Neuronal stem cell (in vitro differentiated cells): ENCODE measurements around the gene R3HCC1L.
"Not testable (repeated sequence)": the region's sequence is repeated elsewhere in the genome, so short reads cannot be mapped to it uniquely, and the experiment has no call there.

Source experiments
- DNase-seq: peaks from one replicate; pipeline ENCODE4 v3.0.0-alpha.2; 2013; ENCODE audit warnings: low spot score
- H2AFZ ChIP-seq: one replicate; pipeline ENCODE4 v1.6.1; 2013; ENCODE audit warnings: mild to moderate bottlenecking, low read length, inconsistent platforms
- H2AK5ac ChIP-seq: 2 replicates; pipeline ENCODE4 v1.6.1; 2013; ENCODE audit warnings: low read depth, mild to moderate bottlenecking, inconsistent platforms, low read length, moderate library complexity, mixed read lengths
- H2BK120ac ChIP-seq: 2 replicates; pipeline ENCODE4 v1.6.1; 2013; ENCODE audit warnings: low read depth, mild to moderate bottlenecking, inconsistent platforms, low read length, moderate library complexity, mixed read lengths
- H2BK12ac ChIP-seq: one replicate; pipeline ENCODE4 v1.6.1; 2013; ENCODE audit warnings: low read length, inconsistent platforms
- H2BK15ac ChIP-seq: 2 replicates; pipeline ENCODE4 v1.6.1; 2013; ENCODE audit warnings: mild to moderate bottlenecking, low read length, inconsistent platforms, mixed read lengths
- H2BK5ac ChIP-seq: one replicate; pipeline ENCODE4 v1.6.1; 2013; ENCODE audit warnings: inconsistent platforms, mild to moderate bottlenecking, low read length, moderate library complexity
- H3K14ac ChIP-seq: one replicate; pipeline ENCODE4 v1.6.1; 2013; ENCODE audit warnings: low read length, inconsistent platforms
- H3K18ac ChIP-seq: 2 replicates; pipeline ENCODE4 v1.6.1; 2013; ENCODE audit warnings: low read length, inconsistent platforms
- H3K23ac ChIP-seq: 2 replicates; pipeline ENCODE4 v1.6.1; 2013; ENCODE audit warnings: low read depth, mild to moderate bottlenecking, mixed read lengths, low read length, inconsistent platforms; ENCODE audit not compliant: poor library complexity
- H3K27ac ChIP-seq: replicated peaks from 3 replicates; pipeline ENCODE4 v1.5.1; 2013; ENCODE audit warnings: low read length, inconsistent platforms
- H3K27me3 ChIP-seq, 3 experiments: 2 replicates each; pipeline ENCODE4 v1.6.1; 2013; ENCODE audit warnings: low read length in 3 of 3, mild to moderate bottlenecking in 2 of 3, inconsistent platforms in 1 of 3, low read depth in 1 of 3, mixed read lengths in 1 of 3, moderate library complexity in 1 of 3; ENCODE audit not compliant: control insufficient read depth in 3 of 3, insufficient read depth in 3 of 3
- H3K36me3 ChIP-seq, 2 donors: replicated peaks in 1 of 2; 2 replicates each; pipeline ENCODE4 v1.6.1; 2013; ENCODE audit warnings: low read length in 2 of 2; ENCODE audit not compliant: control insufficient read depth in 2 of 2, insufficient read depth in 2 of 2
- H3K4ac ChIP-seq: 2 replicates; pipeline ENCODE4 v1.6.1; 2013; ENCODE audit warnings: inconsistent platforms, mild to moderate bottlenecking, low read length, moderate library complexity
- H3K4me1 ChIP-seq, 2 donors: 1 replicate in 1 of 2; 2 replicates in 1 of 2; pipeline ENCODE4 v1.6.1; 2013; ENCODE audit warnings: low read length in 2 of 2, low read depth in 1 of 2; ENCODE audit not compliant: control insufficient read depth in 2 of 2, insufficient read depth in 1 of 2
- H3K4me2 ChIP-seq: one replicate; pipeline ENCODE4 v1.6.1; 2013; ENCODE audit warnings: mild to moderate bottlenecking, low read length, inconsistent platforms; ENCODE audit not compliant: insufficient read depth, poor library complexity, severe bottlenecking
- H3K4me3 ChIP-seq, 2 donors: 2 replicates each; pipeline ENCODE4 v1.5.1; 2013; ENCODE audit warnings: low read length in 2 of 2, mild to moderate bottlenecking in 2 of 2, inconsistent platforms in 1 of 2, moderate library complexity in 1 of 2
- H3K79me1 ChIP-seq: one replicate; pipeline ENCODE4 v1.6.1; 2013; ENCODE audit warnings: low read depth, mild to moderate bottlenecking, inconsistent platforms, low read length, moderate library complexity
- H3K9ac ChIP-seq: one replicate; pipeline ENCODE4 v1.6.1; 2013; ENCODE audit warnings: mild to moderate bottlenecking, low read depth, low read length, inconsistent platforms; ENCODE audit not compliant: poor library complexity
- H3K9me3 ChIP-seq, 2 donors: replicated peaks in 1 of 2; 2 replicates each; pipeline versions ENCODE3 to v1.6.1; 2013; ENCODE audit warnings: low read length in 2 of 2, mild to moderate bottlenecking in 2 of 2, inconsistent platforms in 1 of 2, low read depth in 1 of 2, mixed read lengths in 1 of 2, moderate library complexity in 1 of 2; ENCODE audit not compliant: control insufficient read depth in 2 of 2, insufficient read depth in 1 of 2
- H4K8ac ChIP-seq: one replicate; pipeline ENCODE4 v1.6.1; 2013; ENCODE audit warnings: low read depth, mild to moderate bottlenecking, inconsistent platforms, low read length, moderate library complexity
- H4K91ac ChIP-seq: one replicate; pipeline ENCODE4 v1.6.1; 2013; ENCODE audit warnings: low read length, low read depth, mild to moderate bottlenecking, inconsistent platforms; ENCODE audit not compliant: poor library complexity
- WGBS, 2 donors: extraction: QIAGEN DNeasy Blood & Tissue Kit; methylation state at CpG; one replicate each; pipeline ENCODE4 v1.1.7; 2013; ENCODE audit warnings: missing lambda C conversion rate in 2 of 2, mixed read lengths in 1 of 2; ENCODE audit not compliant: insufficient read length in 2 of 2, insufficient replicate concordance in 1 of 2; ENCODE audit errors: extremely low coverage in 2 of 2; 5-methylcytosine and 5-hydroxymethylcytosine counted together

R3HCC1L gene

DNA sequence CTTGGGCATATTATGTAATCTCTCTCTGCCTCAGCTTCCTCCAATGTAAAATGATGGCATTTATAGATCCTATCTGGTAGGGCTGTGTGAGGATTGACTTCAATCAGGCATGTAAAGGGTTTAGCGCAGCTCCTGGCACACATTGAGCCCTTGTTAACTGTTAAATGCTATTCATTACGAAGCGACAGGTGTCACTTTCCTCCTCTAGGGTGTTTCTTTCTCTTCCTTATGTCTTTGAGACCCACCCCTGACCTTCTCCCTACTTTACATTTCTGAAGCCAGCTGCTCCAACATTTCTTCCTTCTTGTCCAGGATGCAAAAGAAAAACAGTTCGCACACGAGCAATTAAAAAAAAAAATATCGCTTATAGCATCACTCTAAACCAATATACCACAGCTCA, 5.7 kb upstream of the R3HCC1L start:
- H4K8ac ChIP-seq = no peak overlapping the region
- no peak overlapping the region for H3K4me3 ChIP-seq
- no peaks in the 10 kb centered on the region for H3K27me3 ChIP-seq
- peaks cover 0 to 5% of the 10 kb centered on the region in 2 donors for H3K9me3 ChIP-seq
- no peak overlapping the region for H2BK120ac ChIP-seq
- no CpG with 5 or more reads among the region's 6 CpGs for WGBS, 2 donors
- no peak overlapping the region for H2AFZ ChIP-seq
- H3K4me2 ChIP-seq = no peak overlapping the region
- no peak overlapping the region for H3K9ac ChIP-seq
- peaks cover 0 to 2% of the 10 kb centered on the region in 2 donors for H3K4me1 ChIP-seq
- no peak overlapping the region for H3K18ac ChIP-seq
- no peaks in the 10 kb centered on the region for H3K79me1 ChIP-seq
- no peak overlapping the region for H3K27ac ChIP-seq
- H4K91ac ChIP-seq = no peak overlapping the region
- H3K14ac ChIP-seq = no peak overlapping the region
- H3K36me3 ChIP-seq = no peaks in the 10 kb centered on the region
- DNase-seq = no peak
- H3K4ac ChIP-seq = no peak overlapping the region
- no peak overlapping the region for H2BK12ac ChIP-seq
- no peak overlapping the region for H3K23ac ChIP-seq
- no peak overlapping the region for H2BK15ac ChIP-seq
- H2AK5ac ChIP-seq = no peak overlapping the region
- no peak overlapping the region for H2BK5ac ChIP-seq

DNA sequence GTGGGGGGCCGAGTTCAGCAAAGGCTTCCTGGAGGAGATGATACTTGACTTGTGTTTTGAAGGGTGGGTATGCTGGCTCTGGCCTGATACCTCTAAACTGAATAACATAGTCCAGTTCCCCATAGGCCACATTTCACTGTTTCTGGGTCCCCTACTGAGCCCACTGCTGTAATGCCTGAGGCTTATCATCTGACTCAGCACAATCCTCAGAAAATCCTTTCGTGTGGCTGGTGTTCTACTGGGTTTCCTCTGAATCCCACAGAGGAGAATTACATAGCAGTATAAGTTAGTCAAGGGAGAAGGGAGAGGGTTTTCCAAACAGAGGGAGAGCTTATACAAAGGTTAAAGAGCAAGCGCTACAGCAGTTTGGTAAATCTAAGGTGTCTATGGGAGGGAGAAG, 2.8 kb upstream of the R3HCC1L start:
- no peak overlapping the region for H3K23ac ChIP-seq
- no peak overlapping the region for H3K18ac ChIP-seq
- no peak overlapping the region for H2BK5ac ChIP-seq
- no peak overlapping the region for H2AK5ac ChIP-seq
- no peak for DNase-seq
- H2BK15ac ChIP-seq = no peak overlapping the region
- no peak overlapping the region for H3K4me2 ChIP-seq
- no peak overlapping the region for H3K4me3 ChIP-seq
- H2AFZ ChIP-seq = no peak overlapping the region
- H3K79me1 ChIP-seq = no peaks in the 10 kb centered on the region
- no peak overlapping the region for H2BK12ac ChIP-seq
- WGBS, 2 donors = no CpG with 5 or more reads among the region's 3 CpGs
- H3K9ac ChIP-seq = no peak overlapping the region
- no peaks in the 10 kb centered on the region for H3K36me3 ChIP-seq
- no peak overlapping the region for H2BK120ac ChIP-seq
- H3K9me3 ChIP-seq = peaks cover 0 to 5% of the 10 kb centered on the region in 2 donors
- no peaks in the 10 kb centered on the region for H3K27me3 ChIP-seq
- H3K4ac ChIP-seq = no peak overlapping the region
- no peak overlapping the region for H3K14ac ChIP-seq
- no peak overlapping the region for H3K27ac ChIP-seq
- H3K4me1 ChIP-seq = peaks cover 0 to 3% of the 10 kb centered on the region in 2 donors
- no peak overlapping the region for H4K91ac ChIP-seq
- no peak overlapping the region for H4K8ac ChIP-seq

DNA sequence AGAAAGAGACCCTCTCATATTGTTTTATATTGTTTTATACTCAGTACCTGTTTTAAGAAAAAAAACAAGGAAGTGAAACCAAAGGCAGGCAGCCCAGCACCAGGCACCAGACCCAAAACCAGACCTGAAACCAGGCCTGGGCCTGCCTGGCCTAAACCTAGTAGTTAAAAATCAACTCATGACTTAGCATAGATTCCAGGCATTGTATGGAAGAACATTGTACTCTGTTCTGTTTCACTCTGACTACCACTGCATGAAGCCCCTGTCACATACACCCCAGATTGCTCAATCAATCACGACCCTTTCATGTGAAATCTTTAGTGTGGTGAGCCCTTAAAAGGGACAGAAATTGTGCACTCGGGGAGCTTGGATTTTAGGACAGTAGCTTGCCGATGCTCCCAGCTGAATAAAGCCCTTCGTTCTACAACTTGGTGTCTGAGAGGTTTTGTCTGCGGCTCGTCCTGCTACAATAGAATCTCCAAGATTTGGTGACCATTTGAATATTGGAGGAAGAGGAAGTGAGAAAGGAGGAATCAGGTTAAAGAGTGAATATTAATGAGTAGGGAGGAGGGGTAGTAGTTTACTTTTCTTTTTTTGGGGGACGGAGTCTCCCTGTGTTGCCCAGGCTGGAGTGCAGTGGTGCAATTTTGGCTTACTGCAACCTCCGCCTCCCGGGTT, 1.2 kb upstream of the R3HCC1L start:
- H3K4ac ChIP-seq, H2AK5ac ChIP-seq, H2BK15ac ChIP-seq, H3K18ac ChIP-seq, H3K79me1 ChIP-seq, H3K4me2 ChIP-seq, H3K4me1 ChIP-seq, H2BK12ac ChIP-seq, DNase-seq, H3K27me3 ChIP-seq, H3K4me3 ChIP-seq, H3K9ac ChIP-seq, H3K36me3 ChIP-seq, H4K8ac ChIP-seq, H2BK120ac ChIP-seq, H3K14ac ChIP-seq, H3K27ac ChIP-seq, H4K91ac ChIP-seq, H2BK5ac ChIP-seq, H3K23ac ChIP-seq, H3K9me3 ChIP-seq: not testable (repeated sequence)
- H2AFZ ChIP-seq = peak overlapping the region; percentile 81
- no CpG with 5 or more reads among the region's 9 CpGs for WGBS, 2 donors

GRCh38 chr10:98134117-98134430, 383 bp upstream of the R3HCC1L start:
- no CpG with 5 or more reads among the region's 5 CpGs for WGBS, 2 donors
- Histone ChIP-seq H3K9me3 (peaks cover 0 to 5% of the 10 kb centered on the region in 2 donors), H4K91ac (no peak overlapping the region), H2BK5ac (no peak overlapping the region), H3K36me3 (no peaks in the 10 kb centered on the region), H3K27ac (no peak overlapping the region), H3K18ac (no peak overlapping the region), H3K14ac (no peak overlapping the region), H3K4me2 (peak overlapping the region; percentile 15), H3K23ac (no peak overlapping the region), H2BK12ac (no peak overlapping the region), H3K27me3 (no peaks in the 10 kb centered on the region), H3K4me1 (peaks cover 0 to 3% of the 10 kb centered on the region in 2 donors), H2AFZ (peak overlapping the region; percentile 81), H4K8ac (no peak overlapping the region), H3K4ac (no peak overlapping the region), H2BK15ac (no peak overlapping the region), H3K9ac (no peak overlapping the region), H2BK120ac (no peak overlapping the region), H3K79me1 (no peaks in the 10 kb centered on the region), H2AK5ac (no peak overlapping the region), H3K4me3 (peak overlapping the region; percentile 29 to 72)
- DNase-seq = peak; percentile 4
